Osteoblast (primary cell): ENCODE data around the gene HOPX. TPM values are rescaled to one million over a fixed set of nuclear protein-coding genes. Genes with fewer than 3 reads are reported as not detected.

Source experiments
- DNase-seq: peaks from one replicate; pipeline ENCODE4 v3.0.0; 2011; ENCODE audit warnings: low spot score, mixed read lengths; ENCODE audit not compliant: insufficient read length; ENCODE audit errors: missing footprints
- H2AFZ ChIP-seq: 2 replicates; pipeline ENCODE4 v1.6.0; 2011; ENCODE audit warnings: mild to moderate bottlenecking, low read length
- H3K27ac ChIP-seq: 2 replicates; pipeline ENCODE4 v1.5.1; 2011; ENCODE audit warnings: mild to moderate bottlenecking, low read depth, low read length, moderate library complexity
- H3K27me3 ChIP-seq: 2 replicates; pipeline ENCODE4 v1.6.0; 2012; ENCODE audit warnings: mild to moderate bottlenecking, control low read depth, inconsistent platforms, low read length, moderate library complexity; ENCODE audit not compliant: insufficient read depth
- H3K36me3 ChIP-seq: 2 replicates; pipeline ENCODE4 v1.5.1; 2011; ENCODE audit warnings: mild to moderate bottlenecking, low read length, control low read depth, moderate library complexity; ENCODE audit not compliant: insufficient read depth
- H3K4me1 ChIP-seq: 2 replicates; pipeline ENCODE4 v1.5.1; 2011; ENCODE audit warnings: mild to moderate bottlenecking, low read length, control low read depth, moderate library complexity; ENCODE audit not compliant: insufficient read depth
- H3K4me2 ChIP-seq: 2 replicates; pipeline ENCODE4 v1.6.0; 2011; ENCODE audit warnings: mild to moderate bottlenecking, low read length; ENCODE audit not compliant: insufficient read depth
- H3K4me3 ChIP-seq: fragments of 200-600 bp; sonication (generic); 3 replicates; pipeline ENCODE4 v1.5.1; 2012; ENCODE audit warnings: mild to moderate bottlenecking, low read length, inconsistent platforms; ENCODE audit not compliant: insufficient read depth
- H3K79me2 ChIP-seq: 2 replicates; pipeline ENCODE4 v1.6.0; 2012; ENCODE audit warnings: mild to moderate bottlenecking, low read length, control low read depth, inconsistent platforms; ENCODE audit not compliant: insufficient read depth
- H3K9me3 ChIP-seq: 2 replicates; pipeline ENCODE4 v1.5.1; 2011; ENCODE audit warnings: low read depth, low read length, control low read depth
- H4K20me1 ChIP-seq: 2 replicates; pipeline ENCODE4 v1.6.0; 2012; ENCODE audit warnings: mild to moderate bottlenecking, low read length, control low read depth; ENCODE audit not compliant: insufficient read depth
- CTCF ChIP-seq: IDR thresholded peaks from 2 replicates; pipeline ENCODE4 v1.5.1; 2011; ENCODE audit warnings: mild to moderate bottlenecking, low read depth, low read length, moderate library complexity; ENCODE audit errors: extremely low read depth
- total RNA-seq: library from RNA; depleted of rRNA; stranded (reverse); fragments of >200 nt; gene quantifications from 2 replicates; pipeline ENCODE4 v1.2.3, GENCODE V29; 2012

HOPX gene
- total RNA-seq, 1 donor = 0.36 TPM

- H2AFZ ChIP-seq = no peak overlapping the region
- no peak overlapping the region for H3K4me2 ChIP-seq
- H3K4me1 ChIP-seq = peaks cover 11% of the 10 kb centered on the region
- H3K27me3 ChIP-seq = peaks cover 2% of the 10 kb centered on the region
- no peak overlapping the region for H3K27ac ChIP-seq
- H4K20me1 ChIP-seq = no peaks in the 10 kb centered on the region
- no peak for DNase-seq
- H3K79me2 ChIP-seq = no peaks in the 10 kb centered on the region
- H3K36me3 ChIP-seq = no peaks in the 10 kb centered on the region
- H3K9me3 ChIP-seq = no peaks in the 10 kb centered on the region
- H3K4me3 ChIP-seq = no peak overlapping the region
- TF ChIP-seq CTCF = no peak
These were observed 54.7 kb downstream of the HOPX start for GRCh38 chr4:56626420-56626819.

- H3K9me3 ChIP-seq = no peaks in the 10 kb centered on the region
- no peak overlapping the region for H3K4me2 ChIP-seq
- no peaks in the 10 kb centered on the region for H3K36me3 ChIP-seq
- TF ChIP-seq CTCF = no peak
- no peak overlapping the region for H3K27ac ChIP-seq
- no peaks in the 10 kb centered on the region for H3K79me2 ChIP-seq
- H3K4me3 ChIP-seq = no peak overlapping the region
- H3K4me1 ChIP-seq = no peaks in the 10 kb centered on the region
- peaks cover 8% of the 10 kb centered on the region for H3K27me3 ChIP-seq
- H4K20me1 ChIP-seq = no peaks in the 10 kb centered on the region
- H2AFZ ChIP-seq = no peak overlapping the region
- no peak for DNase-seq
These were observed 58.9 kb downstream of the HOPX start for GRCh38 chr4:56622176-56622575.

- Histone ChIP-seq H3K4me1 (no peaks in the 10 kb centered on the region), H4K20me1 (no peaks in the 10 kb centered on the region), H3K36me3 (no peaks in the 10 kb centered on the region), H3K9me3 (no peaks in the 10 kb centered on the region), H2AFZ (no peak overlapping the region), H3K27ac (no peak overlapping the region), H3K4me3 (no peak overlapping the region), H3K79me2 (no peaks in the 10 kb centered on the region), H3K27me3 (peaks cover 18% of the 10 kb centered on the region), H3K4me2 (no peak overlapping the region)
- no peak for DNase-seq
- no peak for TF ChIP-seq CTCF
These were observed 61.3 kb downstream of the HOPX start for GRCh38 chr4:56619816-56620215.

GRCh38 chr4:56619160-56619559 is 61.9 kb downstream of the HOPX start:
- Histone ChIP-seq H3K27ac (no peak overlapping the region), H3K79me2 (no peaks in the 10 kb centered on the region), H2AFZ (no peak overlapping the region), H3K36me3 (no peaks in the 10 kb centered on the region), H3K4me1 (no peaks in the 10 kb centered on the region), H3K9me3 (no peaks in the 10 kb centered on the region), H3K27me3 (peaks cover 18% of the 10 kb centered on the region), H3K4me2 (no peak overlapping the region), H3K4me3 (no peak overlapping the region), H4K20me1 (no peaks in the 10 kb centered on the region)
- no peak for DNase-seq
- TF ChIP-seq CTCF = no peak
